HEK293 (cell line): ENCODE measurements around the gene KLC1.

Experiments
- OSR2 ChIP-seq: fragments of 450-650 bp; formaldehyde crosslinking; IDR thresholded peaks from 2 replicates; pipeline ENCODE4 v1.5.1; 2016; ENCODE audit warnings: missing biosample characterization, missing genetic modification characterization
- YY1 ChIP-seq: fragments of 450-650 bp; formaldehyde crosslinking; IDR thresholded peaks from 2 replicates; pipeline ENCODE4 v1.5.1; 2018; ENCODE audit warnings: missing biosample characterization, missing genetic modification characterization
- ZNF239 ChIP-seq: fragments of 450-650 bp; formaldehyde crosslinking; IDR thresholded peaks from 2 replicates; pipeline ENCODE4 v1.5.1; 2016; ENCODE audit warnings: missing biosample characterization, missing genetic modification characterization
- ZNF510 ChIP-seq: fragments of 450-650 bp; formaldehyde crosslinking; IDR thresholded peaks from 2 replicates; pipeline ENCODE4 v1.5.1; 2018; ENCODE audit warnings: mild to moderate bottlenecking, missing genetic modification characterization, missing biosample characterization; ENCODE audit not compliant: insufficient replicate concordance
- ZNF560 ChIP-seq: fragments of 450-650 bp; formaldehyde crosslinking; IDR thresholded peaks from 2 replicates; pipeline ENCODE4 v1.5.1; 2017; ENCODE audit warnings: missing biosample characterization, missing genetic modification characterization, borderline replicate concordance
- TF ChIP-seq, protein P1 (sequence below): fragments of 450-650 bp; formaldehyde crosslinking; IDR thresholded peaks from 2 replicates; pipeline ENCODE4 v1.5.1; 2016; ENCODE audit warnings: missing biosample characterization, missing genetic modification characterization
- TF ChIP-seq, protein P2 (sequence below): fragments of 450-650 bp; formaldehyde crosslinking; IDR thresholded peaks from 2 replicates; pipeline ENCODE4 v1.5.1; 2016; ENCODE audit warnings: missing biosample characterization, missing genetic modification characterization
- TF ChIP-seq, protein P3 (sequence below): fragments of 450-650 bp; formaldehyde crosslinking; IDR thresholded peaks from 2 replicates; pipeline ENCODE4 v1.5.1; 2016; ENCODE audit warnings: missing biosample characterization, missing genetic modification characterization
- TF ChIP-seq, protein P4 (sequence below): fragments of 450-650 bp; formaldehyde crosslinking; IDR thresholded peaks from 2 replicates; pipeline ENCODE4 v1.5.1; 2016; ENCODE audit warnings: missing biosample characterization, missing genetic modification characterization, borderline replicate concordance

DNA sequence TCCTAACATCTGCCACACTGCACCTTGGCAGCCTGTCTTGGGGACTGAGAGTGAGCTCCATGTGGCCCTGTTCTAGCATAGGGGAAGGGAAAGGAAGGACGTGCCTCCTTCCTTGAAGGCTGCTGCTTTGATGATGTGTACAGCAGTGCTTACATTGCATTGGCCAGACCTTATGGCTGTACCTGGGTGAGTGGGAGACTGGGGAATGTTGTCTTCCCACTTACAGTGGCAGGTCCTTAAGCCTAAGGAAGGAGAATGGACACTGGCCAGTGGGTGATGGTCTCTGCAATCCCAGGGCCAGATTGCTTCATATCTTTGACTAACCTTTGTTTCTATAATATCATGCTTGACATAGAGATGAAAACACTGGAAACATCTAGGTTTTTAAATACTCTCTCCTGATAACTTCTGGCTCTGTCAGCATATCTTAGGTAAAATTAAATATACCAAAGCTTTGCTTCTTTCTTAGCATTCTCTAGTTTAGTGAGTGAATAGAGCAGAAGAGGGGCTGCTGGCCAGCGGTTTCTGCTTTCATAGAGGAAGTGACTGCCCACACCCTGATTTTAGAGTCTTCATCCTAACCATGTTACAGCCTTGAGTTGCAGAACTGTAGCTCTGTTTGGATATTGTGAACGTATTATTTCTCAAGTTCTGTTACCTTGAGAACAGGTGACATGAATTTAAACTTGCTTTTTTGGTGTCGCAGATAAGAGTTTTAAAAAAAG, 27.2 kb downstream of the KLC1 start:
- TF ChIP-seq, protein P1, sequence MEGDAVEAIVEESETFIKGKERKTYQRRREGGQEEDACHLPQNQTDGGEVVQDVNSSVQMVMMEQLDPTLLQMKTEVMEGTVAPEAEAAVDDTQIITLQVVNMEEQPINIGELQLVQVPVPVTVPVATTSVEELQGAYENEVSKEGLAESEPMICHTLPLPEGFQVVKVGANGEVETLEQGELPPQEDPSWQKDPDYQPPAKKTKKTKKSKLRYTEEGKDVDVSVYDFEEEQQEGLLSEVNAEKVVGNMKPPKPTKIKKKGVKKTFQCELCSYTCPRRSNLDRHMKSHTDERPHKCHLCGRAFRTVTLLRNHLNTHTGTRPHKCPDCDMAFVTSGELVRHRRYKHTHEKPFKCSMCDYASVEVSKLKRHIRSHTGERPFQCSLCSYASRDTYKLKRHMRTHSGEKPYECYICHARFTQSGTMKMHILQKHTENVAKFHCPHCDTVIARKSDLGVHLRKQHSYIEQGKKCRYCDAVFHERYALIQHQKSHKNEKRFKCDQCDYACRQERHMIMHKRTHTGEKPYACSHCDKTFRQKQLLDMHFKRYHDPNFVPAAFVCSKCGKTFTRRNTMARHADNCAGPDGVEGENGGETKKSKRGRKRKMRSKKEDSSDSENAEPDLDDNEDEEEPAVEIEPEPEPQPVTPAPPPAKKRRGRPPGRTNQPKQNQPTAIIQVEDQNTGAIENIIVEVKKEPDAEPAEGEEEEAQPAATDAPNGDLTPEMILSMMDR (tag by site-specific recombination): no peak
- TF ChIP-seq YY1 (tag by site-specific recombination) (no peak), ZNF560 (tag by site-specific recombination) (no peak), ZNF239 (tag by site-specific recombination) (no peak), OSR2 (no peak), ZNF510 (no peak)
- TF ChIP-seq, protein P2, sequence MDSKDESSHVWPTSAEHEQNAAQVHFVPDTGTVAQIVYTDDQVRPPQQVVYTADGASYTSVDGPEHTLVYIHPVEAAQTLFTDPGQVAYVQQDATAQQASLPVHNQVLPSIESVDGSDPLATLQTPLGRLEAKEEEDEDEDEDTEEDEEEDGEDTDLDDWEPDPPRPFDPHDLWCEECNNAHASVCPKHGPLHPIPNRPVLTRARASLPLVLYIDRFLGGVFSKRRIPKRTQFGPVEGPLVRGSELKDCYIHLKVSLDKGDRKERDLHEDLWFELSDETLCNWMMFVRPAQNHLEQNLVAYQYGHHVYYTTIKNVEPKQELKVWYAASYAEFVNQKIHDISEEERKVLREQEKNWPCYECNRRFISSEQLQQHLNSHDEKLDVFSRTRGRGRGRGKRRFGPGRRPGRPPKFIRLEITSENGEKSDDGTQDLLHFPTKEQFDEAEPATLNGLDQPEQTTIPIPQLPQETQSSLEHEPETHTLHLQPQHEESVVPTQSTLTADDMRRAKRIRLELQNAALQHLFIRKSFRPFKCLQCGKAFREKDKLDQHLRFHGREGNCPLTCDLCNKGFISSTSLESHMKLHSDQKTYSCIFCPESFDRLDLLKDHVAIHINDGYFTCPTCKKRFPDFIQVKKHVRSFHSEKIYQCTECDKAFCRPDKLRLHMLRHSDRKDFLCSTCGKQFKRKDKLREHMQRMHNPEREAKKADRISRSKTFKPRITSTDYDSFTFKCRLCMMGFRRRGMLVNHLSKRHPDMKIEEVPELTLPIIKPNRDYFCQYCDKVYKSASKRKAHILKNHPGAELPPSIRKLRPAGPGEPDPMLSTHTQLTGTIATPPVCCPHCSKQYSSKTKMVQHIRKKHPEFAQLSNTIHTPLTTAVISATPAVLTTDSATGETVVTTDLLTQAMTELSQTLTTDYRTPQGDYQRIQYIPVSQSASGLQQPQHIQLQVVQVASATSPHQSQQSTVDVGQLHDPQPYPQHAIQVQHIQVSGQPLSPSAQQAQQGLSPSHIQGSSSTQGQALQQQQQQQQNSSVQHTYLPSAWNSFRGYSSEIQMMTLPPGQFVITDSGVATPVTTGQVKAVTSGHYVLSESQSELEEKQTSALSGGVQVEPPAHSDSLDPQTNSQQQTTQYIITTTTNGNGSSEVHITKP (tag by site-specific recombination): no peak
- TF ChIP-seq, protein P3, sequence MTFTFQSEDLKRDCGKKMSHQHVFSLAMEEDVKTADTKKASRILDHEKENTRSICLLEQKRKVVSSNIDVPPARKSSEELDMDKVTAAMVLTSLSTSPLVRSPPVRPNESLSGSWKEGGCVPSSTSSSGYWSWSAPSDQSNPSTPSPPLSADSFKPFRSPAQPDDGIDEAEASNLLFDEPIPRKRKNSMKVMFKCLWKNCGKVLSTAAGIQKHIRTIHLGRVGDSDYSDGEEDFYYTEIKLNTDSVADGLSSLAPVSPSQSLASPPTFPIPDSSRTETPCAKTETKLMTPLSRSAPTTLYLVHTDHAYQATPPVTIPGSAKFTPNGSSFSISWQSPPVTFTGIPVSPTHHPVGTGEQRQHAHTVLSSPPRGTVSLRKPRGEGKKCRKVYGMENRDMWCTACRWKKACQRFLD (tag by site-specific recombination): no peak
- TF ChIP-seq, protein P4, sequence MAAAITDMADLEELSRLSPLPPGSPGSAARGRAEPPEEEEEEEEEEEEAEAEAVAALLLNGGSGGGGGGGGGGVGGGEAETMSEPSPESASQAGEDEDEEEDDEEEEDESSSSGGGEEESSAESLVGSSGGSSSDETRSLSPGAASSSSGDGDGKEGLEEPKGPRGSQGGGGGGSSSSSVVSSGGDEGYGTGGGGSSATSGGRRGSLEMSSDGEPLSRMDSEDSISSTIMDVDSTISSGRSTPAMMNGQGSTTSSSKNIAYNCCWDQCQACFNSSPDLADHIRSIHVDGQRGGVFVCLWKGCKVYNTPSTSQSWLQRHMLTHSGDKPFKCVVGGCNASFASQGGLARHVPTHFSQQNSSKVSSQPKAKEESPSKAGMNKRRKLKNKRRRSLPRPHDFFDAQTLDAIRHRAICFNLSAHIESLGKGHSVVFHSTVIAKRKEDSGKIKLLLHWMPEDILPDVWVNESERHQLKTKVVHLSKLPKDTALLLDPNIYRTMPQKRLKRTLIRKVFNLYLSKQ (tag by site-specific recombination): no peak
